T-helper 1 cell treated with Interleukin-12 subunit alpha and Interleukin-12 subunit beta and Interleukin-4 antibody, amounts not matched to agents 30 μg/mL and 1 μg/mL, for 36 hours (primary cell): ENCODE measurements around the gene PIK3CD.

Source experiments
- H3K27ac Mint-ChIP-seq: one replicate; pipeline ENCODE4 v1.8.0; 2021; ENCODE audit warnings: mild to moderate bottlenecking, mixed read lengths
- H3K27me3 Mint-ChIP-seq: one replicate; pipeline ENCODE4 v1.8.0; 2021; ENCODE audit warnings: low read depth, mixed read lengths
- H3K36me3 Mint-ChIP-seq: one replicate; pipeline ENCODE4 v1.8.0; 2021; ENCODE audit warnings: low read depth, mixed read lengths
- H3K4me1 Mint-ChIP-seq: one replicate; pipeline ENCODE4 v1.8.0; 2021; ENCODE audit warnings: low read depth, mixed read lengths
- H3K4me3 Mint-ChIP-seq: one replicate; pipeline ENCODE4 v1.8.0; 2021; ENCODE audit warnings: mild to moderate bottlenecking, moderate library complexity, mixed read lengths
- H3K9me3 Mint-ChIP-seq: one replicate; pipeline ENCODE4 v1.8.0; 2021; ENCODE audit warnings: mixed read lengths

The PIK3CD gene

DNA sequence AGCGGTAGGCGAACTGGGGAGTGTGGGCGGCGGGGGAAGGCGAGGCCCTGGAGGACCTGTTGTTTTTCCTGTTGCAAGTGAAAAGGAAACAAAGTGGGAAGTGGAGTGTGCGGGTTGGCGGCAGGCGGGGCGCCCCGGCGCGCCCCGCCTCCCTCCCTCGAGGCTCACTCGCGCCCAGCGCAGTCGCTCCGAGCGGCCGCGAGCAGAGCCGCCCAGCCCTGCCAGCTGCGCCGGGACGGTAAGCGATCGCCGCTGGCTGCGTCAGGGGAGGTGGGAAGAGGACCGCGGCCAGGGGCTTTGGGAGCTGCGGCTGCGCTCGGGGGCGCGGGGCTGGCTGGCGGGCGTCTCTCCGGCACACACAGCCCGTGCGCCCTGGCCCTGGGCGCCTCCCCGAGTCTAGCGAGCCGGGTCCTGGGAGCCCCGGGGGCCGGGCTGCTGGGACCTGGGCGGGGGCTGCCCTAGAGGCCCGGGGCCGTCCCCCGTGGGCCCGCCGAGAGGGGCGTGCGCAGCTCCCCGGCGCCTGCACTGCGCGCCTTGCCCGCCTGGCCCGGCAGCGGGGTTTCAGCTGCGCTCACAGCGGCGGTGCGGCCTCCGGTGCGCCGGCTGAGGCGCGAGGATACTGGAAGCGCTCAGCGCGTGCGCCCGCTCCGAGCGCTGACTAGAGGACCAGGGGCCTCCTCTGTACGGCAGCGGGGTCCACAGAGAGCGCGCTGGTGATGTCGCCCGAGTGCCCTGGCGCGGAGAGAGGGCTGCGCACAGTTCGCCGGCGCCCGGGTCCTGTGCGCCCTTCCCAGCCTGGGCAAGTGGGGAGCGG, at the start of gene PIK3CD:
PIK3CD (plus strand) TSS at position 167 of the 814 bp plus-strand sequence. CDS start 58,725 bp downstream, outside the sequence.
- Mint-ChIP-seq H3K36me3 (peaks cover 34% of the 10 kb centered on the region), H3K4me1 (peaks cover 37% of the 10 kb centered on the region), H3K27me3 (no peaks in the 10 kb centered on the region), H3K4me3 (peak within 1 kb of the TSS; percentile 99), H3K9me3 (no peaks in the 10 kb centered on the region), H3K27ac (peak within 1 kb of the TSS; percentile 96)

DNA sequence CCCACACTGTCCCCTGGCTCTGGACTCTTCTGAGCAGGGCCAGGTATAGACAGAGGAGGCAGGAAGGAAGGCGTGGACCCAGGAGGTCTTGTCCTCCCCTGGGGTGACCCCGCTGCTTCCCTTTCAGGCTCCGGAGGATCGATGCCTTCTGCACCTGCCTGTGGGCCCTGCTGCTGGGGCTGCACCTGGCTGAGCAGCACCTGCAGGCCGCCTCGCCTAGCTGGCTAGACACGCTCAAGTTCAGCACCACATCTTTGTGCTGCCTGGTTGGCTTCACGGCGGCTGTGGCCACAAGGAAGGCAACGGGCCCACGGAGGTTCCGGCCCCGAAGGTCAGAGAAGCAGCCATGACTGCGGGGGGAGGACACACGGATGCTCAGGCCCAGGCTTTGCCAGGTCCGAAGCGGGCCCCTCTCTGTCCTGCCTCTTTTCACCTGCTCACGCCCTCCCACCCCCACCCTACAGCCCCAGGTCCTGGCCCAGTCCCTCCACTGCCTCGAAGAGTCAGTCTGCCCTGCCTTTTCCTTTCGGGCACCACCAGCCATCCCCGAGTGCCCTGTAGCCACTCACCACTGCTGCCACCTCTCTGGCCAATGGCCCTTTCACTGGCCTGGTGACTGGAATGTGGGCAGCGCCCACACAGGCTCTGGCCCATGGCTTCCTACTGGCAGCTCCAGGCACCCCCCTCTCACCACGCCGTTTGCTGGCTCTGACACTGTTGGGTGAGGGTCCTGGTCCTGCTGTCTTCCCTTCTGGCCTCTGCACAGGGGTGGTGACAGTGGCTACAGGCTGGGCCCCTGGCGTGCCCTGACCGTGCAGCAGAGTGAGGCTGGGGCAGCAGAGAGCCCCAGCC, 49.4 kb upstream of the PIK3CD start:
- Mint-ChIP-seq H3K4me3 (no peak overlapping the region), H3K36me3 (peaks cover 2% of the 10 kb centered on the region), H3K9me3 (no peaks in the 10 kb centered on the region), H3K27me3 (no peaks in the 10 kb centered on the region), H3K27ac (no peak overlapping the region), H3K4me1 (no peaks in the 10 kb centered on the region)

DNA sequence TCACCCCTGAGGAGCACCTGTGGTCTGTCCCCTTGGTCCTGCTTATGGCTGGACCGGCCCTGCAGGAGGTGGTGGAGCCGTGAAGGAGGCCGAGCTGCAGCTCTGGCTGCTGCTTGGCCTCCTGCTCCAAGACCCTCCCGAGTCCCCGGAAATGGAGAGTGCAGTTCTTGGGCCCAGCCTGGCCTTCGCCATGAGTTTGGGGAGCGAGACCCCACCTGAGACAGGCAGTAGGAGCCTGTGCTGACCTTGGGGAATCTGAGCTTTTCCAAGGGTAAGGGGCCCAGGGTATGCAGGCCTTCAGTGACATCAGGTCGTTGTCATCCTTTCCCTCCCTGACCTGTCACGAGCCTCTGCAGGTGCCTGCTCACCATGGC, 48.8 kb upstream of the PIK3CD start:
- Mint-ChIP-seq H3K4me1 (no peaks in the 10 kb centered on the region), H3K4me3 (no peak overlapping the region), H3K27me3 (no peaks in the 10 kb centered on the region), H3K36me3 (peaks cover 2% of the 10 kb centered on the region), H3K27ac (no peak overlapping the region), H3K9me3 (no peaks in the 10 kb centered on the region)

DNA sequence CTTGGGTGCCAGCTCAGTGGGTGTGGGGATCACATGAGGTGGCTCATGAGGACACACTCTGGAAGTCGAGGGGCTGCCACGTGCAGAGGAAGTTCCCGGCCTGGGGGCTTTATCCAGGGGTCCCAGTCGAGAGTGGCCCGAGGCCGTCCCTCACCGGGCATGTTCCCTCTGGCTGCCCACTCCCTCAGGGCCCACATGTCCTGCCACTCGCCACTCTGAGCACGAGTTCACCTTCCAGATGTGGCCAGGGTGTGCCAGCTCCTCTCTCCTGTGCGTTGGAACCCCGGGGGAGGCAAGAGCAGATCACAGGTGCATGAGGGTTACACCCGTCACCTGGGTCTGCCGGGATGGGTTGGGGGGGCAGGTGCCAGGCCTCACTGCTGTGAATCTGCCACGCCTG, 48.2 kb upstream of the PIK3CD start:
- Mint-ChIP-seq H3K4me1 (no peaks in the 10 kb centered on the region), H3K4me3 (no peak overlapping the region), H3K9me3 (no peaks in the 10 kb centered on the region), H3K36me3 (peaks cover 2% of the 10 kb centered on the region), H3K27me3 (no peaks in the 10 kb centered on the region), H3K27ac (no peak overlapping the region)

DNA sequence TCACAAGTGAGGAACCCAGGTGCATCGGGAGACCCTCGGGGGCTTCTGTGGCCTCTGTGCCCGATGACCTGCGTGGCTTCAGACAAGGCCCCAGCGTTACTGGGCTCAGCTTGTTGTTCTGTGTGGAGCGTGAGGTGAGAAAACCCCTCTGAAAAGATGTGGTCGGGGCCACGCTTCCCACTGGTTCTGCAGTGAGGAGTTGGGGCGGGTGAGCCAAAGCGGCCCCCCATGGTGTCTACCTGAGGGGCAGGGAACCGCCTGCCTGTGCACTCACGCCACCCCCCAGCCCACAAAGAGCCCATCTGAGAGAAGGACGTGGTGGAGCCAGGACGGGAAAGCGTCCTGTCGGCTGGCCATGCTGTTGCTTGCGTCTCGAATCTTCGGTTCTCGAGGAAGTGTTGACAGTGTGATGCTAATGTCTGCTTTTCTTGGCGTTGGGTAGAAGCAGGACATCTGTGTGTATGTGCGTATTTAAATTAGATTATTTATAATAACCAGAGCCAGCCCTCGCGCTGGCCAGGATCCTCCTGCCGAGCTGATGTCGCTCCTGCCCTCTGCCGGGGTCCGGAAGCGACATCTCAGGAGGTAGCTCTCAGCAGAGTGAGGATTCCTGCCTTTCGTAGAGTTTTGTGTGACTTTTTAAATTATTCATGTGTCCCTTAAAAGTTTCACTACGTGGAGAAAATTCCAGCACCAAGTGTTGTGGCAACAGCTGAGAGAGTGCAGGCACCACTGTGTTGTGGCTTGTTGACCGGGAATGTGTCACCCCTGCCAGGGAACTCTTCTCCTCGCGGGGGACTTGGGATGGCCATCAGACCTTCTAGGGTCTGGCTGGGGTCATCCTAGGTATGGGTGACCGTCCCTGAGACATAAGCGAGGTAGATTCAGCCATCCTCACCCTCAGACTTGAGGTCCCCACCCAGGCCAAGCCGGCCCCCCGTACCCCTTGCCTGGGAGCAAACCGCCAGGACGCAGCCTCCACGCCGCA, 47.5 kb upstream of the PIK3CD start:
- H3K36me3 Mint-ChIP-seq: peaks cover 3% of the 10 kb centered on the region
- no peaks in the 10 kb centered on the region for H3K4me1 Mint-ChIP-seq

DNA sequence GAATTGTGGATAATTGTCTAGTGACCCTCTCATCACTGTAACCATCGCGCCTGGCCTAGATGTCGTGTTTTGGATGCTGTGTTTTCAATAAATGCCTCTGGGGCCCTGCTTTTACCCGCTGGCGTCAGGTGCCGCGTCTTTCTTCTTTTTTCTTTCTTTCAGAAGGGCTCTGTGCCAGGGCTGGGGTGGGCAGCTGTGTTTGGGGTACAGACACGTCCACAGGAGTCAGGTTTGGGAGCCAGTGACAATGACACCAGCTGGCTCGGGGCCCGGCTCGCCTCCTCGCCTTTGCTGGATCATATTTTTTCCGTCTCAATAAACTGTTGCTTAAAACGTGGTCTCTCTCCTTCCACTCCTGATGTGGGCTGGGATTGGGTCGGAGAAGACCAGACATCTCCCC, 46.7 kb upstream of the PIK3CD start:
- Mint-ChIP-seq H3K36me3 (peaks cover 3% of the 10 kb centered on the region), H3K4me1 (no peaks in the 10 kb centered on the region), H3K4me3 (no peak overlapping the region), H3K9me3 (no peaks in the 10 kb centered on the region), H3K27me3 (no peaks in the 10 kb centered on the region), H3K27ac (no peak overlapping the region)

More for the DNA sequence above, 47.5 kb upstream of the PIK3CD start:
- Mint-ChIP-seq H3K9me3 (no peaks in the 10 kb centered on the region), H3K4me3 (no peak overlapping the region), H3K27ac (no peak overlapping the region), H3K27me3 (no peaks in the 10 kb centered on the region)

DNA sequence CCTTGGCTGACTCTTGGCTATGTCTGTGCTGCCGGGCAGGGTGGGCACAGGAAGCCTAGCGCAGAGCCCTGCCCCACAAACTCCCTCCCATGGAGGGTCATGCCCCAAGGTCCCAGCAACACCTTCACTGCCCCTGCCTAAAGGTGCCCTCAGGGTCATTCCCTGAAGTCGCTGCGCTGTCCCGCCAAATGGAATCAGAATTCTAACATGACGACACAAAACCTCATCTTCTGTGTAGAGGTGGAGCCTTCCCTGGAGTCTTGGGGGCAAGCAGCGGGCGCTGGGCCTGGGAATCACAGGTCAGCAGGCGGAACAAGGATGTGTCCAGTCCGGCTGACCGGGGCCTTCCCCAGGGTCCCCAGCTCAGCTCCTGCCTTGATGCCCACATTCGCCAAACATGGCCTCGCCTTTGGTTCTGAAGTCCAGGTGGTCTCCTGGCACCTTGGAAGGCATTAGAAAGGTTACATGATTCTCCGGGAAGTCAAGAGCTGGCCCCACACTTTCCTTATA, 45.5 kb upstream of the PIK3CD start:
- Mint-ChIP-seq H3K27ac (no peak overlapping the region), H3K9me3 (no peaks in the 10 kb centered on the region), H3K4me3 (no peak overlapping the region), H3K27me3 (no peaks in the 10 kb centered on the region), H3K4me1 (no peaks in the 10 kb centered on the region), H3K36me3 (peaks cover 3% of the 10 kb centered on the region)

DNA sequence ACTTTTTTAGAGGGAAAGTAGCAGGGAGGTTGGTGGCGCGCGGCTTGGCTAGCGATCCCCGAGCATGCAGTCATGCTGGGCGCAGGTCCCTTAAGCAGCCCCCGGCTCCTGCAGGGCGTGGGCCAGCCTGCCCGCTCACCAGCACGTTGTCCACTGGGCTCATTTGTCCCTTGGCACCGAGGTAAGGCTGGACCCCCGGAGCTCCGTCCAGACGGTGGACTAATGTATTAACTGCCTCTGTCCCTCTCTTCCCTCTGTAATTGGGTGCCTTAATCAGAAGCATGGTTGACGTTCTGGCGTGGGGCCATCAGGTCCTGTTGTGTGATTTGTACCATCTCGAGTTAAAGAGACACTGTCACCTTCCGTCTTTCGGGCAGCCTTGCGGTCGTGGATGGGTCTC, 45.1 kb upstream of the PIK3CD start:
- Mint-ChIP-seq H3K9me3 (no peaks in the 10 kb centered on the region), H3K27me3 (no peaks in the 10 kb centered on the region), H3K4me3 (no peak overlapping the region), H3K36me3 (peaks cover 3% of the 10 kb centered on the region), H3K27ac (no peak overlapping the region), H3K4me1 (no peaks in the 10 kb centered on the region)

DNA sequence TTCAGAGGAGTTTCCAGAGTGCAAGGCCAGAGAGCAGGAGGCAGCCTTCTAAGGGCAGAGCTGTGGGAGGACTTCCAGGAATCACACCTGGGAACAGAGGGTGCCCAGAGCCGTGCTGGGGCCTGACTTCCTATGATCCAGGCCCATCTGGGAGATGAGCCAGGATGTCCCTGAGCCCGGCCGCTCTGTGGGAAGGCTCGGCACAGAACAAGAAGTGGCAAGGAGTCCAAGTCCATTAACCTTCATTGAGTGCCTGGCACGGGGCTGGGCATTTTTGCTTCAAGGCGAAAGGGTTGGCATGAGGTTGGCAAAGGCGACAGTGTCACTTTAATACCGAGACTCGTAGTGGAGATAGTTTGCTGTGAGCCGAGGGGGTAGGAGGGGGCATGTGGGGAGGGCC, 44.6 kb upstream of the PIK3CD start:
- Mint-ChIP-seq H3K9me3 (no peaks in the 10 kb centered on the region), H3K36me3 (peaks cover 3% of the 10 kb centered on the region), H3K27me3 (no peaks in the 10 kb centered on the region), H3K4me1 (no peaks in the 10 kb centered on the region), H3K27ac (no peak overlapping the region), H3K4me3 (no peak overlapping the region)

DNA sequence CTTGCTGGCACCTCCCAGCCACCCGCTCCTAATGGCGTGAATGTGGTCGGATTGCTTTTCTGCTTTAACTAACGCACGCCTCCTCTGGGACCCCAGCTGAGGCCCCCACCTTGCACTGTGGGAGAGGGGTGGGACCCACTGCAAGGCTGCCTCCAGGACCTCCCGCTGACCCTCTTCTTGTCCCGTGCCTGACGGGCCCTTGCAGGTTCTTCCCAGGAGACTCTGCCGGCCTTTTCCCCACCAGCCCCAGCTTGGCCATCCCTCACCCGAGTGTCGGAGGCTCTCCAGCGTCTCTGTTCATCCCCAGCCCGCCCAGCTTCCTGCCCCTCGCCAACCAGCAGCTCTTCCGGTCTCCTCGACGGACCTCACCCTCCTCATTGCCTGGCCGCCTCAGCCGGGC, 44.2 kb upstream of the PIK3CD start:
- Mint-ChIP-seq H3K9me3 (no peaks in the 10 kb centered on the region), H3K27ac (no peak overlapping the region), H3K4me1 (no peaks in the 10 kb centered on the region), H3K27me3 (no peaks in the 10 kb centered on the region), H3K36me3 (peaks cover 3% of the 10 kb centered on the region), H3K4me3 (no peak overlapping the region)

DNA sequence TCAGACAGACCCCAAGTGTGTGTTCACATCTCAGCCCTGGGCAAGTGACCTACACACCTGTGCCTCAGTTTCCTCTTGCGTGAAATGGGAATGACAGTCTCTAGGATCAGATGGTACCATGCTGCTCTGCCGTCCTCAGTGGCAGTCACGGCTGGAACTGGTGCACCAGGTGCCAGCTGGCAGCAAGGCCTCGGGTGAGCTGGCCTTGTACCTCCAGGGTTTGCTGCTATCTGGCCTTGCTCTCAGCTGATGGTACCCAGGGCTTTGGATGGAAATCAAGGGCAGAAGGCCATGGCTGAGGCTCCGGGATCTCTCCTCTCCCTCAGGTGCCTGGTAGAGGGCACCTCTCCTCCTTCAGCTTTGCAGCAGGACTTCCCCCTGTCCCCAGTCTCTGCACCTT, 41.5 kb upstream of the PIK3CD start:
- Mint-ChIP-seq H3K4me1 (no peaks in the 10 kb centered on the region), H3K36me3 (peaks cover 1% of the 10 kb centered on the region), H3K27me3 (no peaks in the 10 kb centered on the region), H3K27ac (no peak overlapping the region), H3K4me3 (no peak overlapping the region), H3K9me3 (no peaks in the 10 kb centered on the region)

DNA sequence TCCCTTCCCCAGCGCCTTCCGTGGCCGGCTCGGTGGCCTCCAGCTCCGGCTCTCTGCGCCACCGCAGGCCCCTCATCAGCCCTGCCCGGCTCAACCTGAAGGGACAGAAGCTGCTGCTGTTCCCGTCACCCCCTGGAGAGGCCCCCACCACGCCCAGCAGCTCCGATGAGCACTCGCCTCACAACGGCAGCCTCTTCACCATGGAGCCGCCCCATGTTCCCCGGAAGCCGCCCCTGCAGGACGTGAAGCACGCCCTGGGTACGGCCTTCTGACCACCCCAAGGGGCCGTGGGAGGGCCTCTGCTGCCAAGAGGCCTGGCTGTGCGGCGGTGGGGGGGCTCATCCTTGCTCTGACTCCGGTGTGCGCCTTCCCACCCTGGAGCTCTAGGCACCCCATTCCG, 41.0 kb upstream of the PIK3CD start:
- H3K27ac Mint-ChIP-seq: no peak overlapping the region
- H3K36me3 Mint-ChIP-seq: peaks cover 1% of the 10 kb centered on the region
- H3K4me1 Mint-ChIP-seq: no peaks in the 10 kb centered on the region
- H3K27me3 Mint-ChIP-seq: no peaks in the 10 kb centered on the region
- no peak overlapping the region for H3K4me3 Mint-ChIP-seq
- H3K9me3 Mint-ChIP-seq: no peaks in the 10 kb centered on the region

DNA sequence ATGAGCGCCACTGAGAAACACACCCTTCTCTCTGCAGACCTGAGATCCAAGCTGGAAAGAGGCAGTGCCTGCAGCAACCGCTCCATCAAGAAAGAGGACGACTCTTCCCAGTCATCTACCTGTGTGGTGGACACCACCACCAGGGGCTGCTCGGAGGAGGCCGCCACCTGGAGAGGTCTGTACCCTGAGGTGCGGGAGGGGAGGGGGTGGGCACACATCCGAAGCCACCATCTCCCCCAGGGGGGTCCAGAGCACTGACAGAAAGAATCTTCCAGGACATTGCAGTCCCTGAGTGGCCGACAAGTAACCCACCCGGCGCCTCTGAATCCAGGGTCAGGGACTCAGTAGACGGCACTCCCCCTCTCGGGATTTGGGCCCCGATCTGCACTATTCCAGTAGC, 39.8 kb upstream of the PIK3CD start:
- Mint-ChIP-seq H3K27me3 (no peaks in the 10 kb centered on the region), H3K4me1 (no peaks in the 10 kb centered on the region), H3K4me3 (no peak overlapping the region), H3K9me3 (no peaks in the 10 kb centered on the region), H3K27ac (no peak overlapping the region), H3K36me3 (peaks cover 1% of the 10 kb centered on the region)
